Measurements from ENCODE around the gene ANKRD26. TPM values are rescaled to one million over a fixed set of nuclear protein-coding genes. Genes with fewer than 3 reads are reported as not detected.

Gene ANKRD26
- total and polyA plus RNA-seq, 2 donors (not counting 3 experiments of a cell fraction or from before 2014, with no cell fraction given) = 1.0 to 9.5 TPM

DNA sequence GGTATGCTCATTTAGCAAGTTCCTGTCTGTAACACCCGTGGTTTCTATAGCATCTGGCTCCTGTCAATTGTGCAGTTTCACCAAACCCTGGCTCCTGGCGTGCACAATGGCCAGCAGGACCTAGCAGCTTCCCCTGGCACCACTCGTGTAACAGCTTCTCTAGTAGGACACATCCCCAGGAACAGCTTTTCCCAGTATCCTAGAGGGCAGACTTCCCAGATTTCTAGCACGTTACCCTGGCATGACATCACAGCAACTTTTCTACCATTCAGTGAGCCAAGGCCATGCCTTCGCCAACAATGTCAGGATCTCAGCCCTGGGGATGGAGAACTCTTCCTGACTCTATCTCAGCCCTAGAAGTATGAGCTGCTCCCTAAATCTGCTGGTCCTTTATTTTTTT is 47.4 kb upstream of the ANKRD26 start:
- CTCF ChIA-PET = no interaction called here
- peaks cover 5% of the 10 kb centered on the region for H4K20me1 ChIP-seq (replicated peaks; ENCODE audit: control insufficient read depth, extremely low read depth, insufficient read depth, low read length)
- no peak overlapping the region for H3K4me2 ChIP-seq (ENCODE audit: insufficient read depth, low read length)
- no peak overlapping the region for H3K4me3 ChIP-seq (replicated peaks in 1 of 3; ENCODE audit: insufficient read depth in 1 of 3, low read depth in 1 of 3, low read length in 3 of 3)
- H3K79me2 ChIP-seq (ENCODE audit: control insufficient read depth, insufficient read depth, low read length) = peaks cover 76% of the 10 kb centered on the region
- BruUV-seq (replicated peaks) = no TSS peak
- POLR2A ChIA-PET = no interaction called here
- no peak overlapping the region for H3K27ac ChIP-seq (ENCODE audit: insufficient read depth, low read depth, low read length)
- intact Hi-C loops (cut with micrococcal nuclease) = no loop called here
- no peaks in the 10 kb centered on the region for H3K9me3 ChIP-seq (replicated peaks; ENCODE audit: control insufficient read depth, insufficient read depth, low read length)
- H3K9me1 ChIP-seq (replicated peaks; ENCODE audit: control insufficient read depth, extremely low read depth, insufficient read depth, low read length) = no peaks in the 10 kb centered on the region
- H2AFZ ChIP-seq (ENCODE audit: low read depth, low read length) = no peak overlapping the region
- TF ChIP-seq GATA2 (IDR thresholded peaks at IDR 0.05; ENCODE audit: insufficient read depth, insufficient read length, low read depth, low read length) (no peak), MYC (IDR thresholded peaks at IDR 0.05; ENCODE audit: low read depth, low read length) (no peak), POLR2AphosphoS5 (IDR thresholded peaks at IDR 0.05; ENCODE audit: insufficient read depth, low read depth, low read length) (no peak), EZH2 (IDR thresholded peaks at IDR 0.05; ENCODE audit: borderline replicate concordance, low read depth, low read length, severe bottlenecking) (no peak), FOS (IDR thresholded peaks at IDR 0.05; ENCODE audit: borderline replicate concordance, insufficient read depth, low read length) (no peak), POLR2A (IDR thresholded peaks at IDR 0.05; ENCODE audit: low read depth, low read length) (no peak), JUN (IDR thresholded peaks at IDR 0.05; ENCODE audit: borderline replicate concordance, insufficient read depth, insufficient read length, low read depth) (no peak)
- TF ChIP-seq, protein P1, sequence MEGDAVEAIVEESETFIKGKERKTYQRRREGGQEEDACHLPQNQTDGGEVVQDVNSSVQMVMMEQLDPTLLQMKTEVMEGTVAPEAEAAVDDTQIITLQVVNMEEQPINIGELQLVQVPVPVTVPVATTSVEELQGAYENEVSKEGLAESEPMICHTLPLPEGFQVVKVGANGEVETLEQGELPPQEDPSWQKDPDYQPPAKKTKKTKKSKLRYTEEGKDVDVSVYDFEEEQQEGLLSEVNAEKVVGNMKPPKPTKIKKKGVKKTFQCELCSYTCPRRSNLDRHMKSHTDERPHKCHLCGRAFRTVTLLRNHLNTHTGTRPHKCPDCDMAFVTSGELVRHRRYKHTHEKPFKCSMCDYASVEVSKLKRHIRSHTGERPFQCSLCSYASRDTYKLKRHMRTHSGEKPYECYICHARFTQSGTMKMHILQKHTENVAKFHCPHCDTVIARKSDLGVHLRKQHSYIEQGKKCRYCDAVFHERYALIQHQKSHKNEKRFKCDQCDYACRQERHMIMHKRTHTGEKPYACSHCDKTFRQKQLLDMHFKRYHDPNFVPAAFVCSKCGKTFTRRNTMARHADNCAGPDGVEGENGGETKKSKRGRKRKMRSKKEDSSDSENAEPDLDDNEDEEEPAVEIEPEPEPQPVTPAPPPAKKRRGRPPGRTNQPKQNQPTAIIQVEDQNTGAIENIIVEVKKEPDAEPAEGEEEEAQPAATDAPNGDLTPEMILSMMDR (IDR thresholded peaks at IDR 0.05; ENCODE audit: extremely low read depth in 1 of 2, insufficient read depth in 1 of 2, low read depth in 1 of 2, low read length in 2 of 2) = no peak
- TF ChIP-seq, protein P2, sequence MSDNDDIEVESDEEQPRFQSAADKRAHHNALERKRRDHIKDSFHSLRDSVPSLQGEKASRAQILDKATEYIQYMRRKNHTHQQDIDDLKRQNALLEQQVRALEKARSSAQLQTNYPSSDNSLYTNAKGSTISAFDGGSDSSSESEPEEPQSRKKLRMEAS (IDR thresholded peaks at IDR 0.05; ENCODE audit: insufficient read depth, insufficient read length) = no peak
- H3K4me1 ChIP-seq (ENCODE audit: control insufficient read depth, extremely low read depth, insufficient read depth, low read length) = peaks cover 6% of the 10 kb centered on the region
- no peak overlapping the region for H3K9ac ChIP-seq (replicated peaks; ENCODE audit: extremely low read depth, insufficient read depth, low read length)
- H3K27me3 ChIP-seq (ENCODE audit: control insufficient read depth in 2 of 2, insufficient read depth in 2 of 2, low read length in 2 of 2) = no peaks in the 10 kb centered on the region
- DNase-seq (ENCODE audit: low read depth, low spot score) = no peak
- dilution Hi-C loops (cut with MboI; ENCODE audit: extremely low pct_ligation_motif_present, low sequenced_read_pairs) = no loop called here
- H3K36me3 ChIP-seq (ENCODE audit: control insufficient read depth in 2 of 2, extremely low read depth in 1 of 2, insufficient read depth in 2 of 2, low read length in 2 of 2) = peaks cover 7 to 13% of the 10 kb centered on the region in 2 experiments
- FAIRE-seq = no peak
